ENCODE measurements around the gene SLC24A2.

GRCh38 chr9:19816769-19817168, 27.9 kb upstream of the SLC24A2 start:
- TF ChIP-seq CTCF (IDR thresholded peaks at IDR 0.05) (no peak), EZH2 (IDR thresholded peaks at IDR 0.05; ENCODE audit: borderline replicate concordance, insufficient read depth, low read depth, low read length, poor library complexity, severe bottlenecking) (no peak)

All from B cell (primary cell).